GM18858 (cell line): ENCODE measurements around the gene CRTC1.

Experiments
- ATAC-seq: cut with Tn5 transposase; IDR thresholded peaks from one replicate; pipeline ENCODE4 v1.9.1; 2021; ENCODE audit not compliant: unreplicated experiment

Gene CRTC1

DNA sequence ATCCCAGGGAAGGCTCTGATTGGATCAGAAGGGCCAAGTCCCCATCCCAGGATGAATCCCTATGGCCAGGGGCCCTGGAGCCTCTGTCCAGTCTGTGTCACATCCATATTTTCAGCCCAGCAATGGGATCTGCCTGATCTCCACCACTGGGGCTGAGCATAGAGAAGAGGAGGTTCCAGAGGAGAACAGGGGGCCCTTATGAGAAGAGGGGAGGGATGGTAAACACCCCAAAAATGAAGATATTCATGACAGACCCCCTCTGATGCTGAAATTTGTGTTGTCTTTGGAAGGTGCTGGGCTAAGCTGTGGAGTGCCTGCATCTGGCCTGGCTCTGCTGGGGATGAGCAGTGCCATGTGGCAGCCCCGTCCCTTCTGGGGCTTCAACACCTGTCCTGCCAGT is 32.2 kb upstream of the CRTC1 start:
- no peak for ATAC-seq

GRCh38 chr19:18651733-18652132 is 31.7 kb upstream of the CRTC1 start:
- ATAC-seq, result no peak

- ATAC-seq, result no peak
Observed at GRCh38 chr19:18653853-18654252, 29.6 kb upstream of the CRTC1 start.

DNA sequence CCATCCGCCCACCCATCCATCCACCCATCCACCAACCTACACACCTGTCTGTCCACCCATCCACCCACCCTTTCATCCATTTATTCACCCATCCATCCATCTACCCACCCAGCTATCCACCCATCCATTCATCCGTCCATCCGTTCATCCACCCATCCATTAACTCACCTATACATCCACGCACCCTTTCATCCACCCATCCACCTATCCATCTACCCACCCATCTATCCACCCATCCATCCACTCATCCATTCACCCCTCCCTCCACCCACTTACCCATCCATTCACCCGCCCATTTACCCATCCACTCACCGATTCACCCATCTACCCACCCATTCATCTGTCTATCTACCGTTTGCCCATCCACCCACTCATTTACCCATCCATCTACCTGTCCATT is 29.0 kb upstream of the CRTC1 start:
- ATAC-seq, result no peak

DNA sequence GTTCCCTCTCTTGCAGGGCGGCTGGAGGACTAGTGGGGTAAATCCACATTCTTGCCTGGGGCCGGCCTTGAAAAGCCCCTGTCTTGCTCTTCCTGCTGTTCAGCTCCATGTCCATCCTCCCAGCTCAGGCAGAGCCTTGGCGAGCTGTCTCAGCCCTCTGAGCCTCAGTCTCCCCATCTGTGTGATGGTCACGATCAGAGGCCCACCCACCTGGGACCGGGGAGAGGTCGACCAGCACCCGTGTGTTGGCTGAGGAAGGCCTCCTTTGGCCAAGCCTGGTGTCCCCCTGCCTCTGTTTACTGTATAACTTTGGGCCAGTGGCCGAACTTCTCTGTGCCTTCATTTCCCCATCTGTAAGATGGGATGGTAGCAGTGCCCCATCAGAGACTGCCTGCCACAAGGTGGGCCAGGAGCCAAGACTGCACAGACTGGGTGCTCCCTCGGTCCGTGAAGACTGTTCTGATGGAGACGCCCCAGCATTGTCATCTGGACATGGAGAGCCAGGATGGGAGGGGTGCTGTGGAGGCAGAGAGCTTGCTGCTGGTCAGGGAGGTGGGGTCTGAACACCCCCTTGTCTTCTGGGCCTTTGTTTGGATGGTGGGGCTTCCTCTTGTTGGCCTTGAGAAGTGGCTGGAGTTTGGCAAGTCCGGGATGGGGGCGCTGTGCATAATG is 28.2 kb upstream of the CRTC1 start:
- ATAC-seq, result no peak

- no peak for ATAC-seq
Observed at GRCh38 chr19:18656337-18657086, 27.0 kb upstream of the CRTC1 start.

- ATAC-seq, result no peak
Observed at GRCh38 chr19:18657590-18658365, 25.7 kb upstream of the CRTC1 start.

DNA sequence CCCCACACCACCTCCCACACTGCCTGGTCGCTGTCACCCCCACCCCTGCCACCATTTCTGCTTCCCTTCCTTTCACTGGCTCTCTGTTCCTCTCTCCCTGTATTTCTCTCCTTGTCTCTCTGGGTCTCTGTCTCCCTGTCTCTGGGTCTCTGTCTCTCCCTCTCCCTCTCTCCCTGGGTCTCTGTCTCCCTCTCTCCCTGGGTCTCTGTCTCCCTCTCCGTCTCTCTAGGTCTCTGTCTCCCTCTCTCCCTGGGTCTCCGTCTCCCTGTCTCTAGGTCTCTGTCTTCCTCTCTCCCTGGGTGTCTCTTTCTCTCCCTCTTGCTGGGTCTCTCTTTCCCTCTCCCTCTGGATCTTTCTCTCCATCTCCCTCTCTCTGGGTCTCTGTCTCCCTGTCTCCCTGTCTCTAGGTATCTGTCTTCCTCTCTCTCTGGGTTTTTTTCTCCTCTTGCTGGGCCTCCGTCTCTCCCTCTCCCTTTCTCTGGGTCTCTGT is 25.1 kb upstream of the CRTC1 start:
- ATAC-seq, result no peak

DNA sequence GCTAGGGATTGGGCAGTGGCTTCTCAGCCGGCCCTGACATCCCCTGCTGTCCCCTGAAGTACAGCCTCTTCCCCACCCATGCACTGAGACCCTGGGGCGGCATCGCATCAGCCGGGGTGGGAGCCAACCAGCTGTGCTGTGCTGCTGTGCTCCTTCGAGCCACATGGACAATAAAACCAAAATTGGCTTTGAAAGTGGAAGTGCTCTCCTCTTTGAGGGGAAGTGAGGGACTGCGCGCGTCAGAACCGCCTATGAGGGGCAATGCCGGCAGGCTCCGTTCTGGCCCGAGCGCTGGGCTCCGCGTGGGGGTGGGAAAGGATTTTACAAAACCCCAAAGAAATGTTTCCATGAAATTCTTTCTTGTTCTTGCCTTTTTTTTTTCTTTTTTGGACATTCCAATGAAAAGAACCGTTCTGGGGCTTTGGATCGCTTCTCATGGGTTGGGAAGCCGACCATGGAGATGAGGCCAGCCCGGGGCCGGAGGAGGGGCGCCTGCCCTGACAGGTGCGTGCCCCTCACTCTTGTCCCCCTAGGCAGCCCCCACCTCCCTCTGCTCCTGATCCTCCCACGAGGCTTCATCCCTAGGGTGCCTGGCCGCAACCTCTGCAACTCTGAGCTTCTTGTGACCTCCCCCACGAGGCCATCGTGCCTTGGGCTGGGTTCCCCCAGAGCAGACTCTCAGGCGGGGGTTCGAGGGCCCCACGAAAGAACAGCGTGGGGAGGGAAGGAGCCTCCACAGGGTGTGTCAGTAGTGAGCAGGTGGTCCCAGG is 24.0 kb upstream of the CRTC1 start:
- no peak for ATAC-seq

- no peak for ATAC-seq
Observed at GRCh38 chr19:18660051-18660910, 23.2 kb upstream of the CRTC1 start.

- no peak for ATAC-seq
Observed at GRCh38 chr19:18660939-18661670, 22.4 kb upstream of the CRTC1 start.

GRCh38 chr19:18662972-18663732 is 20.3 kb upstream of the CRTC1 start:
- ATAC-seq, result no peak

DNA sequence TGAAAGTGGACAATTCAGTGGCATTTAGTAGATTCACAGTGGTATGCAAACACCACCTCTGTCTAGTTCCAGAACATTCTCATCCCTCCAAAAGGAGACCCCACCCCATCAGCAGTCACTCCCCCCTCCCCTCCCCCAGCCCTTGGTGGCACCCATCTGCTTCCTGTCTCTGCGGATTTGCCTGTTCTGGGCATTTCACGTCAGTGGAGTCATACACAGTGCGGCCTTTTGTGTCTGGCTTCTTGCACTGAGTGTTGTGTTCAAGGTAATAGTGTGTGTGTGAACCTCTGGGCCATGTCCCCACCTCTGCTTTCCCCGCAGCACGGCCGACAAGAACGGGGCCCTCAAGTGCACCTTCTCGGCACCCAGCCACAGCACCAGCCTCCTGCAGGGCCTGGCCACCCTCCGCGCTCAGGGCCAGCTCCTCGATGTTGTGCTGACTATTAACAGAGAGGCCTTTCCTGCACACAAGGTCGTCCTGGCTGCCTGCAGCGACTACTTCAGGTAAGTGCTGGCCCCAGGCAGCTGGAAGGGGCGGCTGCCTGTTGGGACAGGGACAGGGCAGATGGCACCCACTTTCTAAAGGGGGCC is 19.4 kb upstream of the CRTC1 start:
- no peak for ATAC-seq

DNA sequence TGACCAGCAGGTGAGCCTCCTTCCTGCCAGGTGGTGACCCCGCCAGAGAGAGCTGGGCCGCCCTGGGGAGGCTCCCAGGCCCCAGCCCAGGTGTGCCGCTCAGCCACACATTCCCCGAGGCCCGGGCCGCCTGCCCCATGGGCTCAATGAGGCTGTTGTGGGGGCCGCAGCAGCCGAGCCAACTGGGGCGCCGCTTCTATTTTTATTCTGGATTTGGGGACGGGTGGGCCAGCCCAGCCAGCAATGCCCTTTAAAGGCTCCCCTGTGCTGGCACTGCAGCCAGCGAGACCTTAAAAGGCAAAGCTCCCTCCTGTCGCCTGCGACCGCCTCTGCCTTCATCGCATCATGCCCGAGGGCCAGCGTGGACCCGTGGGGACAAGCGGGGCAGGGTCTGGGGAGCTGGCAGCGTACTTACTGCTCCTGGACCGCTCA is 17.7 kb upstream of the CRTC1 start:
- ATAC-seq, result no peak

DNA sequence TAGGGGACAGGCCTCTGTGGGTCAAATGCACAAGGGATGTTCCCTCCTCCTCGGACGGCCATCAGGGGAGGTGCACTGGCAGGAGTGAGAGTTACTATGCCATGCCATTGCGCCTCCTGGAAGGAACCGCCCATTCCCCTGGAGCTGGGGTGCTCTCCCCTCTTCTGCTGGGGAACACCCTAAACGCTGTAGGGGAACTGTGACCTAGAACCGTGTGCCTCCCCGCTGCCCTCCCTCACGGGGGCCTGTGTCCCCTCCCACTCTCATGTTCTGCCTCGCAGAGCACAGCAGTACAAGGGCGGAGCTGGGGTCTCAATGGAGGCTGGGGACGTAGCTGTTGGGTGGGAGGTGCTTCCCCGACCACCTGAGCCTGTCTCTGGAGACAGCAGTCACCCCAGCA is 17.2 kb upstream of the CRTC1 start:
- no peak for ATAC-seq

DNA sequence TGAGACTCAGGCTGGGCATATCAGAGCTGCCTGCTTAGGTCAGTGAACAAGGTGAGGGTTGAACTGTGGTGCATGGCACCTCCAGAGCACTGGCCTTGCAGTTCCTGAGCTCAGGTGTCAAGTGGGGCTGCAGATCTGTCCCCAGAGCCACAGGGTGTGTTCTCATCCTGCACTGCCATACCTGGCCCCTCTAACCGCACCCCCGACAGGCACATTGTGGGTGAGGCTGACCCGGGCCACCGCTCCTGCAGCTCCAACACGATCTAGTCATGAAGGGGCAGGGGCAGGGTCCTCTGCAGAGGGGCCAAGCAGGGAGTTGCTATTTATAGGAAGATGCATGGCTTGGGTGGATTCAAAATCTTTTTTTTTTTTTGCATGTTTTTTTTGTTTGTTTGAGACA is 16.7 kb upstream of the CRTC1 start:
- no peak for ATAC-seq

DNA sequence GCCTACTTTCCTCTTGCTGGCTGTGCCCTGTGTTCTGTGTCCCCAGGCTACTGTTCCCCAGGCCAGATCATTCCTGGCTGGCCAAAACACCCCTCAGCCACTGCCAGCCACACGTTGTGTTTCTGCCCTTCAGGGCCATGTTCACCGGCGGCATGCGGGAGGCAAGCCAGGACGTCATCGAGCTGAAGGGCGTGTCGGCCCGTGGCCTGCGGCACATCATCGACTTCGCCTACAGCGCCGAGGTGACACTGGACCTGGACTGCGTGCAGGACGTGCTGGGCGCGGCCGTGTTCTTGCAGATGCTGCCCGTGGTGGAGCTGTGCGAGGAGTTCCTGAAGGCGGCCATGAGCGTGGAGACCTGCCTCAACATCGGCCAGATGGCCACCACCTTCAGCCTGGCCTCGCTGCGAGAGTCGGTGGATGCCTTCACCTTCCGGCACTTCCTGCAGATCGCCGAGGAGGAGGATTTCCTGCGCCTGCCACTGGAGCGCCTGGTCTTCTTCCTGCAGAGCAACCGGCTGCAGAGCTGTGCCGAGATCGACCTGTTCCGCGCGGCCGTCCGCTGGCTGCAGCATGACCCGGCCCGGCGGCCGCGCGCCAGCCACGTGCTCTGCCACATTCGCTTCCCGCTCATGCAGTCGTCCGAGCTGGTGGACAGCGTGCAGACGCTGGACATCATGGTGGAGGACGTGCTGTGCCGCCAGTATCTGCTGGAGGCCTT is 15.8 kb upstream of the CRTC1 start:
- ATAC-seq, result no peak

GRCh38 chr19:18668252-18668631 is 15.2 kb upstream of the CRTC1 start:
- no peak for ATAC-seq
